Measurements from ENCODE around the gene ZCCHC14.

- TF ChIP-seq CTCF (optimal IDR thresholded peaks at IDR 0.05 in 1 of 3, IDR thresholded peaks at IDR 0.05 in 1 of 3, conservative IDR thresholded peaks at IDR 0.05 in 1 of 3; ENCODE audit: extremely low read depth in 1 of 3, insufficient read depth in 2 of 3, low read length in 3 of 3) = no peak
- TF ChIP-seq EZH2 (IDR thresholded peaks at IDR 0.05; ENCODE audit: low read length) = no peak
These were observed 47.3 kb downstream of the ZCCHC14 start for GRCh38 chr16:87445486-87445885.

Measured in keratinocyte (primary cell).